Measurements from ENCODE around the gene TREM1. TPM values are rescaled to one million over a fixed set of nuclear protein-coding genes. Genes with fewer than 3 reads are reported as not detected.
"Not testable (repeated sequence)": the region's sequence is repeated elsewhere in the genome, so short reads cannot be mapped to it uniquely, and the experiment has no call there.

Gene TREM1
- total RNA-seq, 1 experiment from 2014 or later, result not detected

DNA sequence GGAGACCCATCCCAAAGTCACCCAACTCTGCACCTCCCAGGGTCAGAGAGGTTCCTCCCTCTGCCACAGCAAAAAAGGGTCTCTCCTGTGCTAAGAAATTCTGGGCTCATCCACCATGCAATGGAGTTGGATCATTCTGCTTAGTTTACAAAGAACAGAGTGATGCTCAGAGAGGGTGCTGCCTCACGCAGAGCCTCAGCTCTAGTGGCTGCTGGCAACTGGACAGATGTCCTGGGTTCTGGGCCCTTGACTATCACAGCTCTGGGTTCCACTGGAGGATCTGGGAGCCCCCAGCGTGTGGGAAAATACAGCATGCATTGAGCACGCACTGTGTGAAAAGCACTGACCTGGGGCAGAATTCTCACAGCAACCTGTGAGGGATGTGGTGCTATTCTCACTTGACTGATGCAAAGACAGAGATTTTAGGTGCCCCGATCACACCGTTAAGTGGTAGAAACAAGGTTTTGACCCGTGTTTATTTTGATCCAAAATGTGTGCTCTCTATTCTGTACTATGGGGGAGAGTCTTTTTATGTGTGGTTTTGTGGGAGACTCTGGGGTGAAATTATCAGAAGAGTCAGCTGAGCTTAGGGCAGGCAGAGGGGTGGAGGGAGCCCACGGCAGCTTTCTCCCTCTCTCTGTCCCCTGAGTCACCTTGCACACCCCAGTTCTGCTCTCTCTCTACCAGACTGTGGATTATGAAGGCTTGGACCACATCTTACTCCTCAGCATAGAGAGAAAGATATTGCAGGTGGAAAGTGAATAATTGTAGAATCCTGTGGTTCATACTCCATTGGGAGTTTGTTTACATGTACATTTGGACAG, 38.4 kb downstream of the TREM1 start:
- Histone ChIP-seq H3K4me2 (ENCODE audit: low read depth, low read length, poor library complexity, severe bottlenecking) (no peak overlapping the region), H3K36me3 (ENCODE audit: insufficient read depth, low read length) (no peaks in the 10 kb centered on the region), H3K79me2 (ENCODE audit: low read length) (no peaks in the 10 kb centered on the region), H3K9me2 (replicated peaks; ENCODE audit: insufficient read depth, low read length) (no peaks in the 10 kb centered on the region), H3K9ac (ENCODE audit: low read length) (no peak overlapping the region), H4K20me1 (ENCODE audit: insufficient read depth, low read depth, low read length) (no peaks in the 10 kb centered on the region), H3K4me3 (ENCODE audit: low read length) (no peak overlapping the region), H3K27ac (ENCODE audit: low read length) (no peak overlapping the region), H2AFZ (ENCODE audit: low read length) (no peak overlapping the region), H3K9me3 (ENCODE audit: low read length) (no peaks in the 10 kb centered on the region), H3K27me3 (ENCODE audit: low read length) (no peaks in the 10 kb centered on the region), H3K4me1 (ENCODE audit: low read length) (no peaks in the 10 kb centered on the region)
- no peak for DNase-seq

- Histone ChIP-seq H3K27me3 (ENCODE audit: low read length) (no peaks in the 10 kb centered on the region), H3K4me3 (ENCODE audit: low read length) (no peak overlapping the region), H3K9me3 (ENCODE audit: low read length) (no peaks in the 10 kb centered on the region), H3K9ac (ENCODE audit: low read length) (no peak overlapping the region), H2AFZ (ENCODE audit: low read length) (no peak overlapping the region), H3K27ac (ENCODE audit: low read length) (no peak overlapping the region), H3K4me1 (ENCODE audit: low read length) (no peaks in the 10 kb centered on the region), H3K79me2 (ENCODE audit: low read length) (no peaks in the 10 kb centered on the region), H3K9me2 (replicated peaks; ENCODE audit: insufficient read depth, low read length) (no peaks in the 10 kb centered on the region), H3K36me3 (ENCODE audit: insufficient read depth, low read length) (no peaks in the 10 kb centered on the region), H3K4me2 (ENCODE audit: low read depth, low read length, poor library complexity, severe bottlenecking) (no peak overlapping the region), H4K20me1 (ENCODE audit: insufficient read depth, low read depth, low read length) (no peaks in the 10 kb centered on the region)
- no peak for DNase-seq
Observed at GRCh38 chr6:41247288-41247865, 39.1 kb downstream of the TREM1 start.

- not testable (repeated sequence) for H3K4me1 ChIP-seq (ENCODE audit: low read length); H3K9me3 ChIP-seq (ENCODE audit: low read length)
Observed at GRCh38 chr6:41246529-41246928, 40.0 kb downstream of the TREM1 start.

DNA sequence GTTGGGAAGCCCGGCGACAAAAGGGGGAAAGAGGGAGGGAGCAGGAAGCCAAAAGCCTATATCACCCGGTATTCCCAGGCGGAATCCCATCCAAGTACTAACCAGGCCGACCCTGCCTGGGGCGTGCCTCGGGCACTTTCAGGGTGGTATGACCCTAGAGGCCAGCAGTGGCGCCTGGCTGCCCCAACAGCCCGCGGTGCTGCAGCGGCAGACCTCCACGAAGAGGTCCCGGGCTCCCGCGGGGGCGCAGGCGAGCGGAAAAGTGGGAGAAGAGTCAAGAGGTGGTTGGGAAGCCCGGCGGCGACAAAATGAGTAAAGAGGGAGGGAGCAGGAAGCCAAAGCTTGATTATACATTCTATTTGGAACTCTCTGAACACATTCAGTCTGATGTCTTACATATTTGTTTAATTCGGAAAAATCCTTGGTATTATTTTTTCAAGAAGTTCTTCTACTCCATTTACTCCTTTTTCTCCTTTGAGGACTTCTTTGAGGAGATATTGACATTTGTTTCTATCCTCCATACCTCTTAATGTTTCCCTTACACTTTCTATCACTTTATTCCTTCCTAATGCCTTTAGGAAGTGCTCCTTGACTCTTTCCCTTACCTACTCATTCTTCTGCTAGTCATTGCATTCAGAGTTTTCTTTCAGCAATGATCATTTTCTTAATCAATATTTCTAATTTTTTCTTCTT, 46.9 kb downstream of the TREM1 start:
- DNase-seq, result no peak
- Histone ChIP-seq H4K20me1 (ENCODE audit: insufficient read depth, low read depth, low read length) (no peaks in the 10 kb centered on the region), H3K4me1 (ENCODE audit: low read length) (no peaks in the 10 kb centered on the region), H3K27ac (ENCODE audit: low read length) (no peak overlapping the region), H3K27me3 (ENCODE audit: low read length) (no peaks in the 10 kb centered on the region), H3K36me3 (ENCODE audit: insufficient read depth, low read length) (no peaks in the 10 kb centered on the region), H3K9me2 (replicated peaks; ENCODE audit: insufficient read depth, low read length) (no peaks in the 10 kb centered on the region), H2AFZ (ENCODE audit: low read length) (no peak overlapping the region), H3K4me3 (ENCODE audit: low read length) (no peak overlapping the region), H3K9ac (ENCODE audit: low read length) (no peak overlapping the region), H3K79me2 (ENCODE audit: low read length) (no peaks in the 10 kb centered on the region), H3K4me2 (ENCODE audit: low read depth, low read length, poor library complexity, severe bottlenecking) (no peak overlapping the region), H3K9me3 (ENCODE audit: low read length) (no peaks in the 10 kb centered on the region)

More at GRCh38 chr6:41246529-41246928, 40.0 kb downstream of the TREM1 start:
- H3K27ac ChIP-seq (ENCODE audit: low read length); H3K36me3 ChIP-seq (ENCODE audit: insufficient read depth, low read length); H2AFZ ChIP-seq (ENCODE audit: low read length); H3K9me2 ChIP-seq (replicated peaks; ENCODE audit: insufficient read depth, low read length); H4K20me1 ChIP-seq (ENCODE audit: insufficient read depth, low read depth, low read length); H3K27me3 ChIP-seq (ENCODE audit: low read length); H3K79me2 ChIP-seq (ENCODE audit: low read length); H3K9ac ChIP-seq (ENCODE audit: low read length); DNase-seq; H3K4me2 ChIP-seq (ENCODE audit: low read depth, low read length, poor library complexity, severe bottlenecking); H3K4me3 ChIP-seq (ENCODE audit: low read length): not testable (repeated sequence)

- no peak for DNase-seq
- H3K9me3 ChIP-seq (ENCODE audit: low read length), result no peaks in the 10 kb centered on the region
- H3K27ac ChIP-seq (ENCODE audit: low read length), result no peak overlapping the region
- no peaks in the 10 kb centered on the region for H3K4me1 ChIP-seq (ENCODE audit: low read length)
- H3K36me3 ChIP-seq (ENCODE audit: insufficient read depth, low read length), result no peaks in the 10 kb centered on the region
- H3K9ac ChIP-seq (ENCODE audit: low read length), result no peak overlapping the region
- H2AFZ ChIP-seq (ENCODE audit: low read length), result no peak overlapping the region
- H3K9me2 ChIP-seq (replicated peaks; ENCODE audit: insufficient read depth, low read length), result no peaks in the 10 kb centered on the region
- H3K27me3 ChIP-seq (ENCODE audit: low read length), result no peaks in the 10 kb centered on the region
- no peaks in the 10 kb centered on the region for H3K79me2 ChIP-seq (ENCODE audit: low read length)
- no peaks in the 10 kb centered on the region for H4K20me1 ChIP-seq (ENCODE audit: insufficient read depth, low read depth, low read length)
- no peak overlapping the region for H3K4me3 ChIP-seq (ENCODE audit: low read length)
- no peak overlapping the region for H3K4me2 ChIP-seq (ENCODE audit: low read depth, low read length, poor library complexity, severe bottlenecking)
Observed at GRCh38 chr6:41237128-41237527, 49.4 kb downstream of the TREM1 start.

- no peak for DNase-seq
Observed at GRCh38 chr6:41236276-41236675, 50.2 kb downstream of the TREM1 start.

GRCh38 chr6:41232667-41233066, 53.8 kb downstream of the TREM1 start:
- Histone ChIP-seq H3K4me2 (ENCODE audit: low read depth, low read length, poor library complexity, severe bottlenecking) (no peak overlapping the region), H3K4me3 (ENCODE audit: low read length) (no peak overlapping the region), H3K27me3 (ENCODE audit: low read length) (no peaks in the 10 kb centered on the region), H3K27ac (ENCODE audit: low read length) (no peak overlapping the region), H2AFZ (ENCODE audit: low read length) (no peak overlapping the region), H3K9me3 (ENCODE audit: low read length) (no peaks in the 10 kb centered on the region), H3K9me2 (replicated peaks; ENCODE audit: insufficient read depth, low read length) (no peaks in the 10 kb centered on the region), H3K36me3 (ENCODE audit: insufficient read depth, low read length) (no peaks in the 10 kb centered on the region), H3K4me1 (ENCODE audit: low read length) (no peaks in the 10 kb centered on the region), H3K79me2 (ENCODE audit: low read length) (no peaks in the 10 kb centered on the region), H3K9ac (ENCODE audit: low read length) (no peak overlapping the region), H4K20me1 (ENCODE audit: insufficient read depth, low read depth, low read length) (no peaks in the 10 kb centered on the region)
- DNase-seq, result no peak

More at GRCh38 chr6:41236276-41236675, 50.2 kb downstream of the TREM1 start:
- no peaks in the 10 kb centered on the region for H3K9me3 ChIP-seq (ENCODE audit: low read length)
- H3K79me2 ChIP-seq (ENCODE audit: low read length), result no peaks in the 10 kb centered on the region
- H3K4me3 ChIP-seq (ENCODE audit: low read length), result no peak overlapping the region
- no peaks in the 10 kb centered on the region for H4K20me1 ChIP-seq (ENCODE audit: insufficient read depth, low read depth, low read length)
- no peak overlapping the region for H2AFZ ChIP-seq (ENCODE audit: low read length)
- H3K27ac ChIP-seq (ENCODE audit: low read length), result no peak overlapping the region
- H3K9ac ChIP-seq (ENCODE audit: low read length), result no peak overlapping the region
- no peak overlapping the region for H3K4me2 ChIP-seq (ENCODE audit: low read depth, low read length, poor library complexity, severe bottlenecking)
- H3K27me3 ChIP-seq (ENCODE audit: low read length), result no peaks in the 10 kb centered on the region
- H3K9me2 ChIP-seq (replicated peaks; ENCODE audit: insufficient read depth, low read length), result no peaks in the 10 kb centered on the region
- no peaks in the 10 kb centered on the region for H3K4me1 ChIP-seq (ENCODE audit: low read length)
- no peaks in the 10 kb centered on the region for H3K36me3 ChIP-seq (ENCODE audit: insufficient read depth, low read length)

DNA sequence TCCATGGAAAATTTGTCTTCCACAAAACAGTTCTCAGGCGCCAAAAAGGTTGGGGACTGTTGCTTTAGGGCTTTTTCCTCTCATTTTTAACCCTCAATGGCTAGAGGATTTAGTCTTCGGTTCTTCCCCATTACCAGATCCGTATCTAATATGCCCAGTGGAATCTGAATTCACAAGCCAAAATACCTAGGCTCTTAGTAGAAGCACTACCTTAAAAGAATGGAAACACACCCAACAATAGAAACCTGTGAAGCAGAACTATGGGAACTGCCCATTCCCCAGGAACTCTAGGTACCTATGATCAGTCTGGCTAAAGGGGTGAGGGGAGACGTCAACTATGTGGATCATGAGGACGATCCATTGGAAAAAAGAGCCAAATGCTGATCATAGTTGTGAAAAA, 55.2 kb downstream of the TREM1 start:
- DNase-seq, result no peak
- Histone ChIP-seq H3K9me2 (replicated peaks; ENCODE audit: insufficient read depth, low read length) (no peaks in the 10 kb centered on the region), H3K36me3 (ENCODE audit: insufficient read depth, low read length) (no peaks in the 10 kb centered on the region), H3K4me2 (ENCODE audit: low read depth, low read length, poor library complexity, severe bottlenecking) (no peak overlapping the region), H3K9ac (ENCODE audit: low read length) (no peak overlapping the region), H3K4me3 (ENCODE audit: low read length) (no peak overlapping the region), H2AFZ (ENCODE audit: low read length) (no peak overlapping the region), H3K27ac (ENCODE audit: low read length) (no peak overlapping the region), H4K20me1 (ENCODE audit: insufficient read depth, low read depth, low read length) (no peaks in the 10 kb centered on the region), H3K27me3 (ENCODE audit: low read length) (no peaks in the 10 kb centered on the region), H3K79me2 (ENCODE audit: low read length) (no peaks in the 10 kb centered on the region), H3K4me1 (ENCODE audit: low read length) (no peaks in the 10 kb centered on the region), H3K9me3 (ENCODE audit: low read length) (no peaks in the 10 kb centered on the region)
